Stimulated activated CD4-positive, alpha-beta T cell treated with anti-CD3 and anti-CD28 coated beads, Interleukin-2, amount 100 ng/mL, for 24 hours (primary cell): ENCODE measurements around the gene MANEAL.
A peak's percentile ranks its signal among the peaks of the same experiment; 100 is the strongest.

ENCODE experiments used
- DNase-seq, 2 donors: peaks; one replicate each; pipeline ENCODE4 v3.0.0-alpha.2; 2020

Gene MANEAL

DNA sequence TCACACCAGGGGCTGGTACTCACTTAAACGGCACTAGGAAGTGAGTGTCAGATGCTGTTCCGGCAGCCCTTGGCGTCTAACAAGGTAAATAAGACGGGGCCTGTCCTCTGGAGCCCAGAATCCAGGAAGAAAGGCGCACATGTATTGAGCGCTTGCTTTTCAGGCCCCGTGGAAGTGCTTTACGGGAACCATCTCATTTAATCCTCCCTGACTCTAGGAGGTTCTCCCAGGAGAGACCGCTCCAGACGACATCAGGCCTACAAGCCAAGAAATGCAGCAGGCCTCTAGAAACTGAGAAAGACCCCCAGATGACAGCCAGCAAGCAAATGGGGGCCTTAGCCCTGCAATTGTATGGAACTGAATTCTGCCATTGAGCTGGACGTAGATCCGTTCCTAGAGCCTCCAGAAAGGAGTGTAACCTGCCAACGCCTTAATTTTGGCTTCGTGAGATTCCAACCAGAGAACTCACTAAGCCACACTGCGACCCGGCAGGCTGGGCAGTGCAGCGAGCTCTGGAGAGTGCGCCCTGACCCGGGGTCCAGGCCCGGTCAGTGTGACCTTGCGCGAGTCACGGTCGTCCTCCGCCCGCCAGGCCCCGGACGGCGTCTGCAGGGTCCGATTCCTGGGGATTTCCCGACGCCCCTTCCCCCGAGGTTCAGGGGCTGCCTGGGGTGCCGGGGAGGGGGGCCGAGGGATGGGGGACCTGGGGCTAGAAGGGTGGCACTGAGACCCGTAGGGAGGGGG, 532 bp upstream of the MANEAL start:
- no peak for DNase-seq

DNA sequence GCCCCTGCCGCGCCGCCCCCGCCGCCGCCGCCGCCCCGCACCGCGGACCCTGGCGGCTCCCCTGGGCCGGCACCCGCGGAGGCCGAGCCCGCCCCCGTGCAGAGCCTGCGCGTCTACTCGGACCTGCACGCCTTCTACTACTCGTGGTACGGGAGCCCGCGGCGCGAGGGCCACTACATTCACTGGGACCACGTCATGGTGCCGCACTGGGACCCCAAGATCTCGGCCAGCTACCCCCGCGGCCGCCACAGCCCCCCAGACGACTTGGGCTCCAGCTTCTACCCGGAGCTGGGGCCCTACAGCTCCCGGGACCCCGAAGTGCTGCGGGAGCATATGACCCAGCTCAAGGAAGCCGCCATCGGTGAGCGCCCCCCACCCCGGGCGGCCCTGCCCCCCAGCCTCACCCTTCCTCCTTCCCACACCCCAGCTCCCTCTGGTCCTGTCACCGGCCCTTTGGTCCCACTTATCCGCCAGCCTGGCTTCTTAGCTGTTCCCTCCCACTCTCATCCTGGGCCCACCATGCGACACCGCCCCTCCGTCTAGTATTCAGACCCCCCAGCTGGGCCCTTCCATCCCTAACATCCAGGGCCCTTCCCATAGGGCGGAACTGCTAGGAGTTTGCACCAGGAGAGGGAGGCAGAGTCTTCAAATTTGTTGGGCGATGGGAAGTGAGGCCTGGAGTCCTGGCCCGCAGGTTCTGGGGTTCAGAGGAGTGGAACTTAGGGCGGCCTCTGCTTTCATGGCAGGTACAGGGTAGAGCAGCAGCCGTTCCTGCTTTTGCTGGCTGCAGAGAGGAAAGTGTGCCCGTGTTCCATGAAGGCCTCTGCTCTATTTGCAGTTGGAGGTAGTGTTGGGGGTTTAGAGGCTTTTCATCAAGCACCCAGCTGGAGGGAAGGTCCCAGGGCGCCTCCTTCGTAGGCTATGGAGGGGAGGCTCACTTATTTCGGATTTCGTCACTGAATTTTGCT, 1.0 kb downstream of the MANEAL start:
- no peak for DNase-seq

DNA sequence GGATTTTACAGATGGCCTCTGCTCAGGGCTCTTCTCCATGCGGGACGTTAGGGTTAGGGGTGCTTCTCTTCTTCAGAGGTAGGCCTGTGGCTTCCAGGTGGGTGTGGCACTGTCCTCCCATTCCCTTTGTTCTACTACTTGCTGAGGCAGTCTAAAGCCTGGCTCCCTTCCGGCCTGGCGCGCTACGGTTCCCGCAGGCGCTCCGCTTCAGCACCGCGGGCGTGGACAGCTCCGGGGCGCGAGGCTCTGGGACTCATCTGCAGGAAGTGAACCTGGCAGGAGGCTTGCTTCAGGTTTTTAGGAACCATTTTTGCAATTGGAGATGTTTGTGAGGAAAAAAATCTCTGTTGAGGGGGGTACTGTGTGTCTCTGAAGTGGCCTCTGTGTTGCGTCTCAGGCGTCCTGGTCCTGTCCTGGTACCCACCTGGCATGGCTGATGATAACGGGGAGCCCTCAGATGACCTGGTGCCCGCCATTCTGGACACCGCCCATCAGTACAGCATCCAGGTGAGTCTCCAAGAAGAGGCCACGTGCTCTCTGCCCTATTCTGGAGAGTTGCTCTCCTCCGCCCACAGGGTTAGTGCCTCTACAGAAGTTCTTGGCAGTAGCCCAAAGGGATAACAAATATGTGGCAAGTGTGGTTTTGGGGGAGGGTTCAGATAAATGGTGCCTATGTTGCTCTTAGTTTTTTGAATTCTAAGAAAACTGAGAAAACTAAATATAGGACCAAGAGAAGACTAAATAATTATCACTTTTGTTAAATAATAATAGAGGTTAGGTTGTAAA, 1.9 kb downstream of the MANEAL start:
- DNase-seq: peak; percentile 52 to 66

DNA sequence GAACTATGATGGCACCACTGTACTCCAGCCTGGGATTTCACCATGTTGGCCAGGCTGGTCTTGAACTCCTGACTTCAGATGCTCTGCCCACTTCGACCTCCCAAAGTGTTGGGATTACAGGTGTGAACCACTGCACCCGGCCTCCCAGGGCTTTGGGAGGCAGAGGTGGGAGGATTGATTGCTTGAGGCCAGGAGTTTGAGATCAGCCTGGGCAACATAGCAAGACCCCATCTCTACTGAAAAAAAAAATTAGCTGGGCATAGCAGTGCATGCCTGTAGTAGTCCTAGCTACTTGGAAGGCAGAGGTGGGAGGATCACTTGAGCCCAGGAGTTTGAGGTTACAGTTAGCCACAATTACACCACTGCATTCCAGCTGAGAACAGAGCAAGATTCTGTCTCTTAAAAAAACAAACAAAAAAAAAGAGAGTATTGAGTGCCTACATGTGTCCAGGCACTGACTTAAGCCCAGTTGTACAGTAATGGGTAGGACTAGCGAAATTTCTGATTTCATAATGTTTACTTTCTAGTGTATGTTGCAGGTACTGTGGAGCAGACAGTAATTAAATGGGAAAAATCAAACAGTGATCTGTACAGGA, 4.2 kb downstream of the MANEAL start:
- DNase-seq: no peak

DNA sequence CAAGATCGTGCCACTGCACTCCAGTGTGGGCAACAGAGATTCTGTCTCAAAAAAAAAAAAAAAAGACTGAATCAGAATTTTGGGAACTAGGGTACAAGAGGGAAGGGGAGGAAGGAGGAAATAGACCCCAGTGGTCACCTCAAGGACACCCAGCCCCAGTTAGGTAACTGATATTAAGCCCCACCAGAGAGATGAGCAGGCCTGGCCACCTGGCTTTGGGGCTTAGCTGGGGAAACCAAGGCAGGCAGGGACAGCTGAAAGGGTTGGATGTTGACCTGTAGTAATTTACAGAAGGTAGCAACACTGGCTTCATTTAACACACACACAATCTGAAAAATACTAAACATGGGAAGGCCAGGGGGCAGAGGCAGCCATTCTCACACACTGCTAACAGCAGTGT, 8.8 kb downstream of the MANEAL start:
- DNase-seq: no peak

DNA sequence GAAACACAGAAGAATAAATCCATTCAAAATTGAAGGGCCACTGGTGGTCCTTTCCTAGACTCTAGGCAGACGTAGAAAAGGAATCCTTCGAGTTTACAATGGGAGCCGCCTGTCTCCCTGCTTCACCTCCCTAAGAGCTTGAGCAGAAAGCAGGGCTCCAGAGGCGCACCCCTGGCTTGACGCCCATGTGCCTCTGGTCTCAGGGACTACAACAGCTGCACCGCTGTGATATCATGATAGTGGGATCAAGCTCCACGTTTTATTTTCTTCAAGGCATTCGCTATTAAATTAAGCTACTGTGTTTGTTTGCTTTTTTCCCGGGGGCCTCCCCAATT, 13.5 kb downstream of the MANEAL start:
- no peak for DNase-seq

DNA sequence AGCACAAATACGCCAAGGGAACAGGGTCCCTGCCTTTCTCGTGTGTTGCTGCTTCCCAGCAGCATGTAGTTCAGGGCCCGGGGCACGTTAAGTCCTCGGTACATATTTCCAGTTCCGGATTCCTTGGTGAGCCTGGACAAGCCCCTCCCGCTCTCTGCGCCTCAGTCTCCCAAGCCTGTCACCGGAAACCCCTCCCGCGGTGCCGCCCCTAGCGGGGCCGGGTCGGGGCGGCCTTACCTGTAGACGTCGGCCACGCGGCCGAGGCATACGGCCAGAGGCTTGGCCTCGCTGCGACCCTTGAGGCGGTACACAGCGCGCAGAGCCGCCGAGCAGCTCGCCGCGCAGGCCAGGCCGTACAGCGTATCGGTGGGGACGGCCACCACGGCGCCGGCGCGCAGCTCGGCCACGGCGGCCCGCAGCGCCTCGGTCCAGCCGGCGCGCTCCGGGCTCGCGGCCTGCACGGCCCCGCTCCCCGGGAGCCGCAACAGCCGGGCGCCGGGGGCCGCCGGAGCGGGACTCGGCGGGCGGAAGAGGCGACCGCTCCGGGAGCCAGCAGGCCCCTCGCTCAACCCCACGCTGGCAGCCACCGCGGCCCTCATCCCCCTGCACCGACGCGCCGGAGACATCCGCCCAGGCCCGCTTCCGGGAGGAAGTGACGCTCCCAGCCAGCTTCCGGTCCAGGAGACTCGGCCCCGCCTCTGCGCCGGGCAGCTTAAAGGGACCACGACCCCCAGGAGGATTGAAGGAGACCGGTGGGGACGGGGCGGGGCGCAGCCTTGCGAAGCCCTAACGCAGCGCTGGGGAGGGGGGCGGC, 14.1 kb downstream of the MANEAL start, which contains the start of the genes C1orf122 and YRDC:
TSS of gene C1orf122 (plus strand) at position 236 of the 814 bp plus-strand sequence. CDS start 615 bp downstream, outside the sequence.
TSS of gene YRDC (minus strand) at position 654 of the 814 bp plus-strand sequence. CDS start at position 626, 28 bp downstream.
- peak; percentile 95 to 96 for DNase-seq

DNA sequence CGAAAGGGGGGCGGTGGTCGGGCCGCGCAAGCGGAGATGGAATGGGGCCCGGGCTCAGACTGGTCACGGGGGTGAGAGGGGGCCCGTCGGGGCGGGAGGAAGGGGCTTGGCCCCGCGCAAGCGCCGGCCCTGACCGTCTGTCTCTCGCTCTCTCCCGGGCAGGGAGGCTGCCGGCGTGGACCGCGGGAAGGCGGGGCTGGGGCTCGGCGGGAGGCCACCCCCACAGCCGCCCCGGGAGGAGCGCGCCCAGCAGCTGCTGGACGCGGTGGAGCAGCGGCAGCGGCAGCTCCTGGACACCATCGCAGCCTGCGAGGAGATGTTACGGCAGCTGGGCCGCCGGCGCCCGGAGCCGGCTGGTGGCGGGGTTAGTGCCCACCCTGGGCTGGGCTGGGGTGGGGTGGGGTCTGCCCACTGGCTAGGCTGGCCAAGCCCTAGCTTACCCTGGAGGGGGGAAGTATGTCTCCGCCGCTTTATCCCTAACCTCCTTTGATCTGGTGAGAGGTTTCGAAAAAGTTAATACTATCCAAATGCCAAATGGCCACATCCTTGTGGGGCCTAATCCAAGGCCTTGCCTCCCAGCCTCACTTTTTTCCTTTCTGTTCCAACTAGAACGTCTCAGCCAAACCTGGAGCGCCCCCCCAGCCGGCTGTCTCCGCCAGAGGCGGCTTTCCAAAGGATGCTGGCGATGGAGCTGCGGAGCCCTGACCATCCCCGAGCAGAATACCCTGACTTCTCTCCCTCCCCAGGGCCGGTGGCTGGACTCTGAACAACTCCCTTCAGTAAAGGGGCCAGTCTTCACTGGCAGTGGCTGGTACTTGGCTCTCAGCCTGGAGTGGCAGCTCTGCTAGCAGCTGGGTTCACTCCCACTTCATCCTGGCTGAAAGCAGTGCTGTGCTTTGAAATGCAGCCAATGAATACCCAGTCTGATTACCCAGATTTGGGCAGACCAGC, 15.0 kb downstream of the MANEAL start:
- DNase-seq: peak in 1 of 2 donors; percentile 60

DNA sequence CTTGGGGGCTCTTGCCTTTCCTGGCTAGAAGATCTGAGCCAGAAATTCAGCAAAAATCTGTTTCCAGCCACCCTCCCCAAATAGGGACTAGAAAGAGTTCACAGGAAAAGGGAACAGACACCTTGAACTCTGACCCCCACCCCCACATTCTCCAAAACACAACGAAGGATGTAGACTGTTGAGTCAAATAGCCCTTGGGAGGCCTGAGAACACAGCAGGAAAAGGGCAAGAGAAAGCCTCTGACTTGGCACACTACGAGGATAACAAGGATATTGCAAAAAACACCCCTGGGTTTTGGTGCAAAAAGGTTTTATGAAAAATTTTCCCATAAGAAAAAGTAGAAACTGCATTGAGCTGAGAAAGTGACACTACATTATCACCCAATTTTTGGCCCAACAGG, 16.3 kb downstream of the MANEAL start:
- no peak for DNase-seq

DNA sequence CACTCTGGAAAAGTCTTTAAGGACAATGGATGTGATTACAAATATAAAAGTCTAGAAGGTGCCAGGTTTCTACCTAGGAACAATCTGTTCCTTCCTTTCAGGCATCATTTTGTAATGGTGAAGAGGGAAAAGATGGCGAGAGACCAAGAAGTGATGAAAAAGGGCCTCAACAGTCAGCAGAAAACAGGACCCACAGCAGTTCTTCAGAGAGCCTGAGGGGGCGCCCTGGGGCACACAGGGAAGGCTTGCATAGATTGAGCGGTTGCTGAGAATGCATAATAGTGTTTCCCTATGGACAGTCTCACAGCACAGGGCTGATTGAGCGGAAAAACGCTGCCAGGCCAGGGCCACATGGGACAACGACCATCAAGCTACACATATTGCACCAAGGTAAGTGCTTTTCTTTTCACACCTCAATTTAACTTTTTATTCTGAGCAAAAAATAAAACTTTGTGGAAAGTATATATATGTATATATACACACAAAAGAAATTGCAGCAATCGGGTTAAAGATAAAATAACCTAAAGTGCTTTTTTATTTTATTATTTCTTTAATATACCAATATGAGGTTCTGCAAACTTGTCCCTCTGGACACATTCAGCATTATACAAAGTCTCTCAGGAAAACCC, 17.5 kb downstream of the MANEAL start:
- DNase-seq: peak; percentile 66 to 73

DNA sequence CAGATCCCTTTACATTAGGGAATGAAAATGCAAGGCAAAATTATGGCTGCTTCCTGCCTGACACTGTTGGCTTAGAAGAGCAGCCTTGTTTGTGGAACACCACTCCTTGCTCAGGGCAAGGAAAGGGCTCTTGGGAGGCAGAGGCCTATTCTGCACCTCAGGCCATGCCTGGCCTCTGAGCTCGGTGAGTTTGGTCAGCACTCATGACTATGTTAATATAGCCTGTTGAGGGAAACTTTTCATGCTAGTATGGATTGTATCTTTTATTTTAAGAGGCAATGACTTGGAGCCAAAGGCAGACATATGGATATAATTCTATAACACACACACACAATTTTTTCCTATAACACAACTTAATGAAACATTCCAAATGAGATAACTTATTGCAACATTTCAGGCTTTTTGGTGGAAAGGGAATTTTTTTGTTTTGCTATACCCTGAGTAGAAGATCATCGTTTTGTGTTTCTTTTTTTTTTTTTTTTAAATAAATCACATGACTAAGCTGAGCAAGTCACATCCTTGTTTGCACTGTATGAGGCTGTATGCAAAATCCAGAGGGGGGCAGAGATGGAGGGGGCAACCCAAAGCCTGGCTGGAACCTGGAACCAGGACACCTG, 20.0 kb downstream of the MANEAL start:
- no peak for DNase-seq

DNA sequence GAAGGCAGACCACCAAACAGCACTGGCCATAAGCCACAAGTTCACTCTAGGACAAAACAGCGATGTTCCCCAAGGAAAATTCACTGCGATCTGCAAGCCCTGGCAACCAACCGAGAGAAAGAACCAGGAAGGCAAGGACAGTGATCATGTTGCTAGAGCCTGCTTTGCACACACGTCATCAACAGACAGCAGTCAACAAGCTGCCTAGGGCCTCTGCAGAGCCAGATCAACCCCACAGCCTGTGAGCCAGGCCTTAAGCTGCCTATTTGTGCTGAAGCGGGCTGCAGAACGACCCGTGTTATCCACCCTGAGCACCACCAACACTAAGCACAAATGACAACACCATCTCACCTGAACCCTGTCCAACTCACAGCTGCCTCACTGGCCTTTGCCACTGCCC, 20.6 kb downstream of the MANEAL start:
- DNase-seq: no peak

DNA sequence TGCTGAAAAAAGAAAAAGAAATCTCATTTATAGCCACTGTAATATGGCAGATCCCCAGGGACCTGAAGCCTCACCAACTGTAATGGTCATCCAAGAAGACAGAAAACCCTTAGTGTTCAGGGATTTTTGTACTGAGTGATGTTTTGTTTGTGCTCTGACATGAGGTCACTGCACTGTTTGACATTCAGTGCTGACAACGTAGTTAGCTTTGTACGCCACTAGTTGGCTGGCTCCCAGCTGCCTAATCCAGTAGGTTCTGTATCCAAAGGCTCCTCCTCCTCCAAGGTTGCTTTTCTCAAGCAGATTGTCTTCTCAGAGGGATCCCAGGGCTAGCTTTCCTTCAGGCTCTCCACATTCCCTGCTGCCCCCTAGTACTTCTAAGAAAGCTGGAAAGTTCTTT, 23.8 kb downstream of the MANEAL start:
- DNase-seq: no peak

DNA sequence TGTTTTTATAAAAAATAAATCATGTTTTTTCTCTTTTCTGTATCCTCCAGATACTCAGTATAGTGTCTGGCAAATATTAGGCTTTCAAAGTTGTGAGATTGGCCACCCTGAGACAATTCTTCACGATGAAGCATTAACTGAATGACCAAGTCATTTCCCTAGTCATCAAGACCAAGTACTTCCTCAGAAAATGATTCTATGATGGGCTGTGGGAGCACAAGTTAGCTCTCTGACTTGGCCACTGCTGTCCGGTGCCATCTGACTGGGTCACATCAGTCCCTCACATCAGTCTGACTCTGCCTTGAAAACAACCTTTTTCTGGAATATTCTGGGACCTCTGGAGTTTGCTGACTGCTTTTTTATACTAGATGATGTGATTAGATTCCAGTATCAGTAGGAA, 27.8 kb downstream of the MANEAL start:
- no peak for DNase-seq

DNA sequence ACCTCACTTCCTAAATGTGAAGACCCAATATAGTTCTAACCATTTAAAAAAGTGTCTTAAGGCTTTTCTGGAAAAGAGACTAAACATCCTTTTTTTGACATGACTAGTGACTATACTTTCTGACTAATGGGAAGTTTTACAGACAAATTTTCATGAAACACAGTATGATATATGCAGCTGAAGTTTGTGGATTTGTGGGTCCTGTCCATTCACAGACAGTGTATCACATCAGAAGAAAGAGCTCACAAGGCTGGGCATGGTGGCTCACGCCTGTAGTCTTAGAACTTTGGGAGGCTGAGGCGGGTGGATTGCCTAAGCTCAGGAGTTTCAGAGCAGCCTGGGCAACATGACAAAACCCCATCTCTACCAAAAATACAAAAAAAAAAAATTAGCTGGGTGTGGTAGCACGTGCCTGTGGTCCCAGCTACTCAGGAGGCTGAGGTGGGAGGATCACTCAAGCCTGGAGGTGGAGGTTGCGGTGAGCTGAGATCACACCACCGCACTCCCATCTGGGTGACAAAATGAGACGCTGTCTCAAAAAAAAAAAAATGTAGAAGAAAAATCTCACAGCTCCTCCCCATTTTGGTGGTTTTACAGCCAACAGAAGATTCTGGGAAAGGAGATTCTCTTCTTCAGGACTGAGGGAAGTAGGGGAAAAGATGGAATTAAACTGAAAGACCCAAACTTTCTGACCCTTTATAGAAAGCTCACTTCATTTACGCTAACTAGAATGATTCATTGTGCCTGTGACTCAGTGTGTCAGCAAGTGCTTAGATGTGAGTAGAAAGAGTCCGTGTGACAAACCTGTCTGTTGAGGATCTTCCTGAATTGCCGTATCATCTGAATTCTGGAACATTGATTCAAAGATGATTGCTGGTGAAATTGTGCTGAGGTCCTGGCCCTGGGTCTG, 29.5 kb downstream of the MANEAL start:
- DNase-seq: no peak

DNA sequence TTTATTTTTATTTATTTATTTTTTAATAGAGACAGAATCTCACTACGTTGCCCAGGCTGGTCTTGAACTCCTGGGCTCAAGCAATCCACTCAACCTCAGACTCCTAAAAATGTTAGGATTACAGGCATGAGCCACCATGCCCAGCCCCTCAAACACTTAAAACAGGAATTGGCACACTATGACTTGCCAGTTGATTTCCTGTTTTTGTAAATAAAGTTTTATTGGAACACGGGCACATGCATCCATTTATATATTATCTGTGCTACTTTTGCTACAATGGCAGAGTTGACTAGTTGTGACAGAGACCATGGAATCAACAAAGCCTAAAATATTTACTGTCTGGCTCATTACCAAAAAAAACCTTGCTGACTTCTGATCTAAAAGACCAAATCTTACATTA, 30.4 kb downstream of the MANEAL start:
- no peak for DNase-seq

DNA sequence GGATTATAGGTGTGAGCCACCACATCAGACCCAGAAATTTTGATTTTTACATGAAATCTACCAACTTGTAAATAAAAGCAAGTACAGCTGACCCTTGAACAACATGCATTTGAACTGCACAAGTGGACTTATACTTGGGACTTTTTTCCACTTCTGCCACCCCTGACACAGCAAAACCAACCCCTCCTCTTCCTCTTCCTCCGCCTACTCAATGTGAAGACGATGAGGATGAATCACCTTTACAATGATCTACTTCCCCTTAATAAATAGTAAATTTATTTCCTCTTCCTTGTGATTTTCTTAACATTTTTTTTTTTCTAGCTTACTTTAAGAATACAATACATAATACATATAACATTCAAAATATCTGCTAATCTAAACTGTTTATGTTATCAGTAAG, 31.9 kb downstream of the MANEAL start:
- no peak for DNase-seq

DNA sequence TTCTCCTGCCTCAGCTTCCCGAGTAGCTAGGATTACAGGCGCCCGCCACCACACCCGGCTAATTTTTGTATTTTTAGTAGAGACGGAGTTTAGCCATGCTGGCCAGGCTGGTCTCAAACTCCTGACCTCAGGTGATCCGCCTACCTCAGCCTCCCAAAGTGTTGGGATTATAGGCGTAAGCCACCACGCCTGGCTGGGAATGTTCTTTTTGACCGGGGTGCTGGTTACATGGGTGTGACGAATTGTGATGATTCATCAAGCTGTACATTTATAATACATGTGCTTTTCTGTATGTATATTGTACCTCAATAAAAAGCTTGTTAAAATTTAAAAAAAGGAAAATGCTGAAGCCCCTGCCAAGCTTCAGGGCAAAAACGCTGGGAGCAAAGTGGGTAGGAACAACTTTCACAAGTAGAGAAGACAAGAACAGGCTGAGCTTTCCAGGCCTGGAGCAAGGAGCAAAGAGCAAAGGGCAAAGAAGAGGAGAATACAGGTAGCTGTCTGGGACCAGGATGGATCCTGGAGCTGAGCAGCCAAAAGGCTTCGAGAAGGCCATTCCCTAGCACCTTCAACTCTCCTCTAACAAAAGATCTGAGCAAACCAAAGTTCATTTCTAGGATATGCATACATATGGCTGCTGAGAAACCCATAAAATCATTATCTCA, 34.9 kb downstream of the MANEAL start:
- no peak for DNase-seq
